RPMI8226 (cell line): ENCODE data around the gene RPUSD2.
"Not testable (repeated sequence)": the region's sequence is repeated elsewhere in the genome, so short reads cannot be mapped to it uniquely, and the experiment has no call there.

Source experiments
- DNase-seq: peaks from one replicate; pipeline ENCODE4 v3.0.0-alpha.2; 2015

The RPUSD2 gene

GRCh38 chr15:40565333-40566238 is 3.5 kb upstream of the RPUSD2 start:
- no peak for DNase-seq

- no peak for DNase-seq
These were observed 2.0 kb upstream of the RPUSD2 start for GRCh38 chr15:40567111-40567510.

- no peak for DNase-seq
These were observed 6.0 kb downstream of the RPUSD2 start for GRCh38 chr15:40575113-40575512.

DNA sequence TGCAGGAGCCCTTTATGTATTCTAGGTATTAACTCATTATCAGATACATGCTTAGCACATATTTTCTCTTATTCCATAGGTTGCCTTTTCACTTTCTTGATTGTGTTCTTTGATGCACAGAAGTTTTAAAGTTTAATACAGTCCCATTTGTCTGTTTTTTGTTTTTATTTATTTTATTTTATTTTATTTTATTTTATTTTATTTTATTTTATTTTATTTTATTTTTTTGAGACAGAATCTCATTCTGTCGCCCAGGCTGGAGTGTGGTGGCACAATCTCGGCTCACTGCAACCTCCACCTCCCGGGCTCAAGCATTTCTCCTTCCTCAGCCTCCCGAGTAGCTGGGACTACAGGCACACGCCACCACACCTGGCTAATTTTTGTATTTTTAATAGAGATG is 7.8 kb downstream of the RPUSD2 start:
- DNase-seq = not testable (repeated sequence)

DNA sequence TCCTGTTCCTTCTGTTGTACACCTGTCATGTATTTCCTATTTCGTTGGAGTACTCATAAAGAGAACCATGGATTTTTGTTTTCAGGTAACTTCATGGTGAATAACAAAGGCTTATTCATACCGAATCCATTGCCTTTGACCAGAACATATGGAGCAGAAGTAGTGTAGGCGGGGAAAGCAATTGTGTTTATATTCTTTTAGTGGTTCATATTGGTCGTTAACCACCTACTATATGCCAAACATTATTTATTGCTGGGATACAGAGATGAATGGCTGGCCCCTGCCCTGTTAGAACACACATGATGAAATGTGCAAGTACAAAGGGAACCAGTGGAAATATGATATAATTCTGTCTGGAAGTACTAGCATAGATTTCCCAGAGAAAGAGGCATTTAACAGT is 9.8 kb downstream of the RPUSD2 start:
- no peak for DNase-seq

DNA sequence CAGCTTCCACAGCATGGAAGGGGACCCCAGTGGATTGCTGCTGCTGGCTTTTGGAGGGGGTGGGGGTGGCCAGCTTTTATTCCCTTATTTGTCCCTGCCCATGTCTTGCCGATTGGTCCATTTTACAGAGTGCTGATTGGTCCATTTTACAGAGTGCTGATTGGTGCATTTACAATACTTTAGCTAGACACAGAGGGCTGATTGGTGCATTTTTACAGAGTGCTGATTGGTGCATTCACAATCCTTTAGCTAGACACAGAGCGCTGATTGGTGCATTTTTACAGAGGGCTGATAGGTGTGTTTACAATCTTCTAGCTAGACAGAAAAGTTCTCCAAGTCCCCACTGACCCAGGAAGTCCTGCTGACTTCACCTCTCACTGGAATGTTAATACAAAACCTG is 12.7 kb downstream of the RPUSD2 start:
- not testable (repeated sequence) for DNase-seq

DNA sequence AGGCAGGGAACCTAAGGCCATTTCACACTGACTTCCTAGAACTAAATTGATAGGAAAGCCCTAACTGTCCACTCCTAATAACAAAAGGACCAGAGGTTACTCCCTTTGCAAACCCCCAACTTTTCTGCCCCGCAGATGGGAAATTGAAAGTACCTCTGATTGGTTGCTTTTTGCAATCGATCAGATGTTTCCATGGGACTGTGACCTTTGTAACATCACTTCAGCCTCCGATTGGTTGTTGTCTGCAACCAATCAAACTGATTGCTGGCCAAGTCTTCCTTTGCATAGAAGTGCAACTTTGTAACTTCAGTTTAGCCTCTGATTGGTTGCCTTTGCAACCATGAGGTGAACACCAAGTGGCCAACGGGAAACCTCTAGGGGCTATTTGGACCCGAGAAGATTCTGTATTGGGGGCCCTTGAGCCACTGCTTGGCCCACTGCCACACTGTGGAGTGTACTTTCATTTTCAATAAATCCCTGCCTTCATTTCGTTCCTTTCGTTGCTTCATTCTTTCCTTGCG is 13.7 kb downstream of the RPUSD2 start:
- DNase-seq = no peak

DNA sequence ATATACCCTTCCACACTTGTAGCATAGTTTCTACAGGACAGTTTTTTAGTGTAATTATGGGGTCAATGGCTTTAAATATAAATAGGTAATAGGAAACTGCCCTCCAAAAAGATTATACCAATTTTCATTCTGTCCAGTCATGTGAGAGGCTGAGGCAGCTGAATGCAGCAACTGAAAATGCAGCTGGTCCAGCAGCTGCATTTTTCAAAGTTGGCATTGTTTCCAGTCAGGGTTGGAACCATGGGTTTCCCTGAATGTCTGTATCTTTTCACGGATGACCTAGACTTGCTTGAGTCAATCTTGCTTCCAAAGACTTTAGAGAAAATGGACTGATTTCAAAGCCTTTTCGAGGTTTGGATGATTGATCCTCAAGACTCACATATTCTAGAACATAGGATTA is 15.1 kb downstream of the RPUSD2 start:
- DNase-seq = no peak

GRCh38 chr15:40590667-40591050 is 21.6 kb downstream of the RPUSD2 start:
- DNase-seq = no peak

- no peak for DNase-seq
These were observed 22.3 kb downstream of the RPUSD2 start for GRCh38 chr15:40591389-40591788.

DNA sequence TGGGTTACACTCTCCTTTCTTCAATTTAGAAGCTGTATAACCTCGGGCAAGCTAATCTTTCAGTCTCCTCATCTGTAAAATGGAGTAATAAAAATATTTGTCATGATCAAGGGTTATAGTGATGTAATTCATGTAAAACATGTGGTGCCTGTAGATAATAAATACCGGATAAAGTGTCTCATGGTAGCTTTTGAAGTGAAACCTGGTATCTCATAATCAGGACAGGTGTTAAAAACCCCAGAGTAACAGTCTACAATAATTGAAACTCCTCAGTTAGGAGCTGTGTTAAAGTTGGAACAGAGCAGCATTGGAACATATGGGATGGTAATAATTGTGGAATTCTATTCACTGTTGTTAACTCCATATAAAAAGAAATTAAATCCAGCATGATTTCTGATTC is 24.1 kb downstream of the RPUSD2 start:
- DNase-seq = no peak

GRCh38 chr15:40593588-40594428 is 24.7 kb downstream of the RPUSD2 start, which contains the start of gene KNL1:
Gene KNL1 (plus strand): TSS chr15:40594249. CDS start chr15:40602932, 8,683 bp downstream.
- peak; percentile 86 for DNase-seq

GRCh38 chr15:40594429-40594836 is 25.3 kb downstream of the RPUSD2 start:
- DNase-seq = peak; percentile 58

DNA sequence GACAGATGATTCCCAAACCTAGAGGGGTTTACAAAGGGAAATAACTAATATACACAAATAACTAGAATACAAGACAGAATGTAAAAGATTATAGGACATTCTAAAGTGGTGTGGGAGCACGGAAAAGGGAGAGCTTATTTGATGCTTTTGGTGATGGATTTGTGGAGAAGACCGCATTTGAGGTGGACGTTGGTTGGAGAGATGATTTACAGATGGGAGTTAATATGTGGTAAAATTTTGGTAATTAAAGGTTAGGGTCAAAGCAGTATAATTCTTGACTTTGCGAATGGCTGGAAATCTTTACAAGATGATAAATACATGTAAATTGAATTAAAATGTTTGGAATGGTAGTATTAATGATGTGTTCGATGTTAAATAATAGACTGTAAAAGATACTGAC is 26.1 kb downstream of the RPUSD2 start:
- no peak for DNase-seq

DNA sequence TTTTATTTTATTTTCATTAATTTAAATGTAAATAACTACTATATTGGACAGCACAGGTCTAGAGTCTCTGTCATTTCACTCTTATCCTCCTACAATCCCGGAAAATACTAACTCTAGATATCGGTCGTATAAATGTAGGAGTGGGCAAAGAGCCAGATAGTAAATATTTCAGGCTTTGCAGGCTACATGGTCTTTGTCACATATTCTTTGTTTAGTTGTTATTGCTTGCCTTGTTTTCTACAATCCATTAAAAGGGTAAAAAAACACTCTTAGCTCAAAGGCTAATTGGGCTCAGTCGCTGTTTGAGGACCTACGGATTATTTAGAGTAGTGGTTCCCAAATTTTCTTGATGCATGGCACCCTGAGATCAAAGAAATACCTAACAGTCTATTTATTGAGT is 26.7 kb downstream of the RPUSD2 start:
- no peak for DNase-seq

- no peak for DNase-seq
These were observed 27.9 kb downstream of the RPUSD2 start for GRCh38 chr15:40597024-40597423.

GRCh38 chr15:40598126-40598525 is 29.0 kb downstream of the RPUSD2 start:
- no peak for DNase-seq

DNA sequence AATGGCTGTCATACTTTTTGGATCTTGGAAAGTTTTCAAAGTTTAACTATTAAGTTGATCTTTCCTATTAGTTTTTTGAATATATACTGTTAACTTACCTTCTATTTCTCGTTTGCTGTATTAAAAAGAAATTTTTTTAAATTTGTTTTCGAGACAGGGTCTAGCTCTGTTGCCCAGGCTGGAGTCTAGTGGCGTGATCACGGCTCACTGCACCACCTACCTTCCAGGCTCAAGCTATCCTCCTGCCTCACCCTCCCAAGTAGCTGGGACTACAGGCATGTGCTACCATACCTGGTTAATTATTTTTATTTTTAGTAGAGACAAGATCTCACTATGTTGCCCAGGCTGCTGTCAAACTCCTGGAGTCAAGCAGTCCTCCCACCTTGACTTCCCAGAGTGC is 29.6 kb downstream of the RPUSD2 start:
- no peak for DNase-seq

DNA sequence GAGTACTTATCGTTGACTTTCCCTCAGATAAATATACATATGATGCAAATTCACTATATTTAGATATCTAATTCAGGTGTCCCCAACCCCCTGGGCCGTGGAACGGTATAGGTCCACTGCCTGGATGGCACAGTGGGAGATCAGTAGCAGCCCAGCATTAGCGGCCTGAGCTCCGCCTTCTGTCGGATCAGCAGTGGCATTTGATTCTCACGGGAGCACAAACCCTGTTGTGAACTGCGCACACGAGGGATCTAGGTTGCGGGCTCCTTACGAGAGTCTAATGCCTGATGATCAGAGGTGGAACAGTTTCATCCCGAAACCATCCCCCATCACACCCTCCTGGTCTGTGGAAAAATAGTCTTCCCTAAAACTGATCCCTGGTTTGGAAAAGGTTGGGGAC is 31.9 kb downstream of the RPUSD2 start:
- no peak for DNase-seq

GRCh38 chr15:40603935-40604334 is 34.8 kb downstream of the RPUSD2 start:
- no peak for DNase-seq

GRCh38 chr15:40613080-40613479 is 44.0 kb downstream of the RPUSD2 start:
- DNase-seq = no peak

DNA sequence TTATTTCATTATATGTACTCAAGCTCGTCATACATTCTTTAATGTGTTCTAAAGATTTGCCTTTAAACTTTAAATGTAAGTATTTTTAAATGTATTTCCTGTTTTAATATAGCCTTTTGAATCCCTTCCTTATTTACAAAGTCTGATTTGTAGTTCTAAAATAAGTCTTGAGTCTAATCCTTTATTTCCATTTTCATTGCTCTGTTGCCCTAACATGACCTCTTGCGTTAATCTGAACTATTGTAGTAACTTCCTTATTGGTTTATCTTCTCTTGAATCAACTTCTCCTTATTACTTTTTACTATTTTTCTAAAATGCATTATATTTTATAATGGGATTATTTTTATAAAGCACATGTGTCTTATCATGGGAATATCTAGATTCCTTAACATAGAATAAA is 48.9 kb downstream of the RPUSD2 start:
- no peak for DNase-seq

GRCh38 chr15:40618906-40619305 is 49.8 kb downstream of the RPUSD2 start:
- DNase-seq = no peak

- no peak for DNase-seq
These were observed 54.3 kb downstream of the RPUSD2 start for GRCh38 chr15:40623361-40623760.
